Measurements from ENCODE around the gene LGALS3BP. TPM values are rescaled to one million over a fixed set of nuclear protein-coding genes. Genes with fewer than 3 reads are reported as not detected.

LGALS3BP gene
- total RNA-seq, 1 donor from 2014 or later = 488 TPM

GRCh38 chr17:78929908-78930775, 49.6 kb downstream of the LGALS3BP start:
- DNase-seq (ENCODE audit: extremely low spot score in 2 of 2) = no peak
- Histone ChIP-seq H3K9me3 (no peaks in the 10 kb centered on the region), H3K4me3 (no peak overlapping the region), H3K4me1 (peaks cover 37% of the 10 kb centered on the region), H3K27me3 (no peaks in the 10 kb centered on the region), H3K27ac (no peak overlapping the region), H3K36me3 (no peaks in the 10 kb centered on the region)
- TF ChIP-seq POLR2AphosphoS5 (IDR thresholded peaks at IDR 0.05; ENCODE audit: insufficient read depth in 1 of 2, low read depth in 1 of 2) (no peak), POLR2A (IDR thresholded peaks at IDR 0.05) (no peak)
- TF ChIP-seq, protein P1, sequence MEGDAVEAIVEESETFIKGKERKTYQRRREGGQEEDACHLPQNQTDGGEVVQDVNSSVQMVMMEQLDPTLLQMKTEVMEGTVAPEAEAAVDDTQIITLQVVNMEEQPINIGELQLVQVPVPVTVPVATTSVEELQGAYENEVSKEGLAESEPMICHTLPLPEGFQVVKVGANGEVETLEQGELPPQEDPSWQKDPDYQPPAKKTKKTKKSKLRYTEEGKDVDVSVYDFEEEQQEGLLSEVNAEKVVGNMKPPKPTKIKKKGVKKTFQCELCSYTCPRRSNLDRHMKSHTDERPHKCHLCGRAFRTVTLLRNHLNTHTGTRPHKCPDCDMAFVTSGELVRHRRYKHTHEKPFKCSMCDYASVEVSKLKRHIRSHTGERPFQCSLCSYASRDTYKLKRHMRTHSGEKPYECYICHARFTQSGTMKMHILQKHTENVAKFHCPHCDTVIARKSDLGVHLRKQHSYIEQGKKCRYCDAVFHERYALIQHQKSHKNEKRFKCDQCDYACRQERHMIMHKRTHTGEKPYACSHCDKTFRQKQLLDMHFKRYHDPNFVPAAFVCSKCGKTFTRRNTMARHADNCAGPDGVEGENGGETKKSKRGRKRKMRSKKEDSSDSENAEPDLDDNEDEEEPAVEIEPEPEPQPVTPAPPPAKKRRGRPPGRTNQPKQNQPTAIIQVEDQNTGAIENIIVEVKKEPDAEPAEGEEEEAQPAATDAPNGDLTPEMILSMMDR (IDR thresholded peaks at IDR 0.05) = no peak
- intact Hi-C loops (cut with DNase I) = loop anchor here (10.0 kb wide), 1 partner anchor 45 kb away; the partner anchor contains the start of gene LGALS3BP

DNA sequence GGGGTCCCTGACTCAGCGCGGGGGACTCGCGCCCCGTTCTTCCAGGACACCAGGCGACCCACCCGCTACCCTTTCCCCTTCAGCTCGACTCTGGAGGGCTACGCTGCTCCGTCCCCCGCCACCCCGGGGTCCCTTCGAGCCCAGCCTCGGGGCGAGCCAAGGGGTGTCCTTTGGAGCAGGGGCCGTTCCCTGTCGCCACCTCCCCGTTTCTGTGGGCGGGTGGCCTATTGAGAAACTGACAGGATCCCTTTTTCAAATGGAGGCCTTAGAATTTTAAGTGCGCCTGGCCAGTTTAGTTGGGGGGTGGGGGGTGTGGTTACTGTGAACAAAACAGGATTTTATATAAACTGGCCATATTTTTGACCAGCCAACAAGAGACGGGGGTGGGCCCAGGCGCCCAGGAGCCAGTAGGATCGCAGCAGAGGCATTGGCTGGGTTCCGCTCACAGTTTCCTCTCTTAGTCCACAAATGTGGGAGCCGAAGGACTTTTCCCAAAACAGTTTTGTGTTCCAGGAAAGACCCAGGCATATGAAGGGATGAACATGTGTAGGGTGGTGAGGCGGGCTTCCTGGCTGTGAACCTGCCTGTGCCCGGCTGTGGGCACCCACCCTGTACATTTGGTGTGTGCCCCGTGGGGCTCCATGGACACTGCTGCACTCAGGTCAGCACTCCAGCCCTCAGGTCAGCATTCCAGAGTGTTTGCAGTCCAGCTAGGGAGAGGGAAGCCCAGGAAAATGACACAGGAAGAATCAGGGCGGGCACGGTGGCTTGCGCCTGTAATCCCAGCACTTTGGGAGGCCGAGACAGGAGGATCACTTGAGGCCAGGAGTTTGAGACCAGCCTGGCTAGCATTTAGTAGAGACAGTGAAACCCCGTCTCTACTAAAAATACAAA, 53.8 kb downstream of the LGALS3BP start:
- TF ChIP-seq, protein P1 (IDR thresholded peaks at IDR 0.05) = no peak
- TF ChIP-seq POLR2A (IDR thresholded peaks at IDR 0.05) (peak in 1 of 2 donors; percentile 70), POLR2AphosphoS5 (IDR thresholded peaks at IDR 0.05; ENCODE audit: insufficient read depth in 1 of 2, low read depth in 1 of 2) (peak in 1 of 2 donors; percentile 84)
- peaks cover 50% of the 10 kb centered on the region for H3K4me1 ChIP-seq
- intact Hi-C loops (cut with DNase I) = loop anchor here (2.0 to 10.0 kb wide), 2 partner anchors 49 to 61 kb away; partner anchors contain the start of gene LGALS3BP
- H3K27ac ChIP-seq = peak overlapping the region; percentile 99
- no peaks in the 10 kb centered on the region for H3K36me3 ChIP-seq
- DNase-seq (ENCODE audit: extremely low spot score in 2 of 2) = peak in 1 of 2 donors; percentile 94
- peak overlapping the region; percentile 66 to 81 for H3K4me3 ChIP-seq
- no peaks in the 10 kb centered on the region for H3K27me3 ChIP-seq
- H3K9me3 ChIP-seq = no peaks in the 10 kb centered on the region

DNA sequence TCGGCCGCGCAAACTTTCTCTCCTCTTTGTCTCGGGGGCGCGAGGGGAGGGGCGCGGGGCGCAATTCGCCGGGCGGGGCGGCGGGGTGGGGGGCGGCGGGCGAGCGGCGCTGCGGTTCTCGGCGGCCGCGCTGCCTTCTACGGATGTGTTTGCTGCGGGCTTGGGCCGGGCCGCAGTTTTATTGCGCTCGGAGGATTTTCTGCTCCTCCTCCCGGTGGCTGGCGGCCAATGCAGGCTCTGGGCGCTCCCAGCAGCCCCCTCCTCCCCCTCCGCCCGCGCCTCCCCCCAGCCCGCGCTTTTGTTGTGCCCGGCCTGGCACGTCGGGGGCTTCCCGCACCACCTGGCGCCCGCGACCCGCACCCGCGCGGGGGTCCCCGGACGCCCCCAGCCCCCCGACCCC, 54.5 kb downstream of the LGALS3BP start, which contains the start of gene TIMP2:
Gene TIMP2 (minus strand): TSS at position 154 of the 400 bp plus-strand sequence. CDS start 299 bp downstream, outside the sequence.
- Histone ChIP-seq H3K9me3 (no peaks in the 10 kb centered on the region), H3K27ac (peak within 1 kb of the TSS; percentile 99), H3K4me1 (peaks cover 57% of the 10 kb centered on the region), H3K4me3 (peak within 1 kb of the TSS; percentile 66 to 81), H3K27me3 (no peaks in the 10 kb centered on the region), H3K36me3 (no peaks in the 10 kb centered on the region)
- TF ChIP-seq POLR2A (IDR thresholded peaks at IDR 0.05) = peak in 1 of 2 donors; percentile 55
- TF ChIP-seq, protein P1 (IDR thresholded peaks at IDR 0.05) = no peak
- no peak for DNase-seq (ENCODE audit: extremely low spot score in 2 of 2)
- intact Hi-C loops (cut with DNase I) = loop anchor here (10.0 kb wide), 1 partner anchor 50 kb away; the partner anchor contains the start of gene LGALS3BP

DNA sequence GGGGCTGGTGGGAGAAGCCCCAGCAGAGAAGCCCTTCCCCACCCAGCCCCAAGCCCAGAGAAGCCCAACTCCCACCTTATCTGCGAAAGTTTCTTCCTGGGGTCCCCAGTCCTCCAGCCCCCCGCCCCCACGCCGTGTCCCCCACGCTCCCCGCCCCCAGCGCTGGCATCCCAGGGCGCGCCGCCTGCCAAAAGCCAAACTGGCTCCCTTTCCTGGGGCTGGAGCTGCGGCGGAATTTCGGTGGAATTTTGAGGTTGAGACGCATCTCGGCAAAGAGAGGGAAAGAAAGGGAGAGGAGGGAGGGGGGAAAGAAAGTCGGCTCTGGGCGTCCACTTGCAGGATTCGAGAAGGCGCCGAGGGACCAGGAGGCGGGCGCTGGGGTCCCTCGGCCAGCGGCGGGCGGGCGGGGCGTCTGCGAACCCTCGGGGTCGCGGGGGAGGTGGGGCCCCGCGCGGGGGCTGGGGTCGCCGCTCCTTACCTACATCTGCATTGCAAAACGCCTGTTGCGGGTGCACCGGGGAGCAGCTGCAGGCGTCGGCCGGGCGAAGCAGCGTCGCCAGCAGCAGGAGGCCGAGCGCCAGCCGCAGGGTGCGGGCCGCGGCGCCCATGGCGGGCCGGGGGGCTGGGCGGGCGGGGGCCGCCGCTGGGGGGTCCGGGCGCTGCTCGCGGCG, 55.1 kb downstream of the LGALS3BP start:
- H3K27me3 ChIP-seq = no peaks in the 10 kb centered on the region
- no peaks in the 10 kb centered on the region for H3K36me3 ChIP-seq
- H3K27ac ChIP-seq = peak overlapping the region; percentile 99
- intact Hi-C loops (cut with DNase I) = loop anchor here (5.0 to 10.0 kb wide), 2 partner anchors 42 to 50 kb away; partner anchors contain the start of gene LGALS3BP
- peak overlapping the region; percentile 66 to 81 for H3K4me3 ChIP-seq
- DNase-seq (ENCODE audit: extremely low spot score in 2 of 2) = no peak
- H3K9me3 ChIP-seq = no peaks in the 10 kb centered on the region
- peaks cover 58% of the 10 kb centered on the region for H3K4me1 ChIP-seq
- TF ChIP-seq POLR2AphosphoS5 (IDR thresholded peaks at IDR 0.05; ENCODE audit: insufficient read depth in 1 of 2, low read depth in 1 of 2) (no peak), POLR2A (IDR thresholded peaks at IDR 0.05) (no peak)
- TF ChIP-seq, protein P1 (IDR thresholded peaks at IDR 0.05) = no peak
